ENCODE measurements around the gene TUBA4B.
"Not testable (repeated sequence)": the region's sequence is repeated elsewhere in the genome, so short reads cannot be mapped to it uniquely, and the experiment has no call there.

TUBA4B gene

DNA sequence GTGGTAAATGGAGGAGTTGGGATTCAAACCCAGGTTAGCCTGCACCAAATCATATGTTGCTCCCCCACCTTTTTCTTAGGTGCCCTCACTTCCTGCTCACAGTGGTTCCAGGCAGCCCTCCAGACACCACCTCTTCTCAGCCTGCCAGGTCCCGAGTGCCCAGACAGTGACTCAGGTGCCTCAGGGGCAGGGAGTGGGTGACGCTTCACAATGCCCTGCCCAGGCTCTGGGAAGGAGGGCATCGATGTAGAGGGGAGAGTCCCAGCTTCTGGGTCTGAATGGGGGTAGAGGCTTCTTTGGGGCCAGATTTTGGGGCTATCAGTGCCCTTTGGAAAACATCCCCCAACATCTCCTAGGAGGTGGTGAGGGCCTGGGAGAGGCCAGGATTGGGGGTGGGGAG, 20.9 kb downstream of the TUBA4B start:
- no peak for FAIRE-seq

DNA sequence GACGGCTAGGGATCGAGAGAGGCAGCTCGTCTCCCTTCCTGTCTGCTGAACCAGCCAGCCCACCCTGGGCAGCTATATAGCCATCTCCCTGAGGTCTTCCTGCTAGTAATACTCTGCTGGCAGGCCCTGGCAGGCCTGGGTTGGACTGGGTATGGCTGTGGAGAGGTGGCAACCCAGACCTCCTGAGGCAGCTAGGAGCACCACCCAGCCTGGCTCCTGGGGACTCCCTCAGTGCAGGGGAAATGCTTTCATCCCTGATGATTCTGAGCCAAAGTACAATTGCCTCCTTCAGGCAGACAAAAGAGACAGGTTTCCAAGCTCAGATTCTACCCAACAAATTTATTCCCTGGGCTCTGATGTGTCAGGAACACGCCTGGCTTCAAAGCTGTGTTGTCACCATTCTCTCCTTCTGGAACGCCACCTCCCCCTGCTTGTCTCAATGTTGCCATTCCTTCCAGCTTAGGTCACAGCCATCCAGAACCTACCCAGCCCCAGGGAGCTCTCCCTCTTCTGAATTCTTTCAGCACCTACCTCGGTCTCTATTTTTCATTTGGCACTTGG, 21.4 kb downstream of the TUBA4B start:
- peak; percentile 80 for DNase-seq (ENCODE audit: insufficient read length, low spot score)
- peak; percentile 31 for FAIRE-seq

More for the DNA sequence above, 20.9 kb downstream of the TUBA4B start:
- peak; percentile 43 for DNase-seq (ENCODE audit: insufficient read length, low spot score)

DNA sequence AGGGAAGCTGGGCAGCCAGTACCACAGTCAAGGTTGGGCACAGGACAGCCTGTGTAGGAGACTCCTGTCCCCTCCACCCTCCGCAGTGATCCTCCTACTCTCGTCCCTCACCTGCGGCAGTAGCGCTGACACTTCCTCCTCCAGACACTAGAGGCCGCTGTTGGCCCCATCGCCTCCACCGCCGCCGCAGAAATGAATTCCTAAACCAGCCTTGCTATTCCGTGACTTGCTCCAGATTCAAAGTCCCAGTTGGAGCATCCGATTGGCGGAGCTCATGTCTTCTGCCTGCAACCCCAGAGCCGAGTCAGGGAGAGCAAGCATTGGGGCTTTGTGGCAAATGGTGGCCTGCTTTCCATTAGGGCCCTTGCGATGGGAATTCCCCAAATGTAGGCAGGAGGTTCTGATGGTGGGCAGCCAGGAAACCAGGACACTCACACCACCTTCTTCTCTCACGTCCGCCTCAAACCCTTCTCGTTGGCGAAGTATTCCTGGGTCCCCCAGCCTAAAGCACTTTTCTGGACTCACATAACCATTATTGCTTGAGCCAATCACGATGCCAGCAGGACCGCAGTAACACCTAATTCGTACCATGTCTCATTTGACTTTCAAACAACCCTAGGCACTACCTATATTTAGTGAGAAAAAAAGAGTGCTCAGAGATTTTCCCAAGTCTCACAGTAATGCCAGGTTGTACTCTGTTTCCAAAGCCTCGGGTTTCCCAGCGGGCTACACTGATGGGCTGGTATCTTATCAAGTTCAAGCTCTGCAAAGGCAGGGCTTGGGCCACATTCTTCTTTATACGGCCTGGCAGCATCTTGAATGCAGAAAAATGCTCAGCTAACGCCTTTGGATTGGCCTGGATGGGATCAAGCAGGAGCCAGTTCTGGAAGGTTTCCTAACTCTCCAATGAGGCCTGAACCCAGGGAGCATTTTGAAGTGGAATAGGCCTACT, 24.9 kb downstream of the TUBA4B start:
- FAIRE-seq (peak; percentile 80), DNase-seq (ENCODE audit: insufficient read length, low spot score) (peak; percentile 67)

- no peak for DNase-seq (ENCODE audit: insufficient read length, low spot score)
- FAIRE-seq, result no peak
Observed at GRCh38 chr2:219278655-219279150, 25.7 kb downstream of the TUBA4B start.

DNA sequence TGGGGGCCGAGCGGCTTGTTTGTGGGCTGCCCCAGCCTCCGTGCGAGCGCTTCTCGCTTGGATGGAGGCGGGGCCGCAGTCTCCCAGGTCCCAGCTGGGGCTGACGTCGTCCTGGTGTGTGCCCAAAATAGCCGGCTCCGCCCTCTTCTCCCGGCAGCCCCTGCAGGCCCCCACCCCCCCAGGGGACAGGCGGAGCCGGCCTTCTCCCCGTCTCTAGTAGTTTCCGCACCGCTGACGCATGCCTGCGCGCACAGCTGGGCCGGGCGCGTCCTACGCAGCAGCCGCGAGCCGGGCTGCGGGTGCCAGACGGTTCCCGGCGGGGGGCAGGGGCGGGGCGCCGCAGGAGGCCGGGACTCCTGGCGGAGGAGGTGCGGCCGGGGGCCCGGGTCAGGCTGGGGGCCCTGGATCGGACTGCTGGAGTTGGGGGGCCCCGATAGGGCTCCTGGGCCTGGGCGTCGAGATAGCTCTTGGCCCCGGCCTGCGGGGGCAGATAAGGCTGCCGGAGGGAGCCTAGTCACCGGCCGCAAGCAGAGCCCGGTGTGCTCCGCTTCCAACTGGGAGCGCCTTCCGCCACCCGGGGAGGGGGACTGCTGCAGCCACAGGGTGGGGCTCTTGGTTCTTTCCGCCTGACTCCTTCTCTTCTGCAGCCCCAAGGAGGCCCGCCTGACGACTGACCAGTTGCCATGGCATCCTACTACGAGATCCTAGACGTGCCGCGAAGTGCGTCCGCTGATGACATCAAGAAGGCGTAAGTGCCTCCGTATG, 26.3 kb downstream of the TUBA4B start, which contains the start of gene DNAJB2:
Gene DNAJB2 (plus strand): TSS at position 216 of the 765 bp plus-strand sequence. CDS start 468 bp downstream, at position 684.
- peak; percentile 85 for FAIRE-seq

GRCh38 chr2:219279916-219280516, 27.0 kb downstream of the TUBA4B start:
- FAIRE-seq (no peak), DNase-seq (ENCODE audit: insufficient read length, low spot score) (no peak)

More for the DNA sequence above, 26.3 kb downstream of the TUBA4B start, which contains the start of gene DNAJB2:
- DNase-seq (ENCODE audit: insufficient read length, low spot score), result peak; percentile 98

- FAIRE-seq (no peak), DNase-seq (ENCODE audit: insufficient read length, low spot score) (no peak)
Observed at GRCh38 chr2:219280651-219281050, 27.6 kb downstream of the TUBA4B start.

DNA sequence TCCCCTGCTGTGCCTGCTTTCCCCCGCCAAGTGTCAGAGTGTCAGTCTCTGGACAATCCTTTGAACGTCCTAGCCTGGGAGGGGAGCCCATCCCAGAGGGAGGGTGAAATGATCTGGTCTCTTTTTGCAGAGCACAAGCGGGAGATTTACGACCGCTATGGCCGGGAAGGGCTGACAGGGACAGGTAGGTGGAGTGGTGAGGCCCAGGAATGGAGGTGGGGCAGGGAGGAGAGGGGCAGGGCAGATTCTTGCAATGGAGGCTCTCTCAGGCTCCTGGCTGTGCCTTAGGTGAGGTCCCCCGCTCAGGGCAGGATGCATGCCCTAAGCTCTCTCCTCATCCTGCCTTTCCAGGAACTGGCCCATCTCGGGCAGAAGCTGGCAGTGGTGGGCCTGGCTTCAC, 28.5 kb downstream of the TUBA4B start:
- FAIRE-seq (no peak), DNase-seq (ENCODE audit: insufficient read length, low spot score) (no peak)

DNA sequence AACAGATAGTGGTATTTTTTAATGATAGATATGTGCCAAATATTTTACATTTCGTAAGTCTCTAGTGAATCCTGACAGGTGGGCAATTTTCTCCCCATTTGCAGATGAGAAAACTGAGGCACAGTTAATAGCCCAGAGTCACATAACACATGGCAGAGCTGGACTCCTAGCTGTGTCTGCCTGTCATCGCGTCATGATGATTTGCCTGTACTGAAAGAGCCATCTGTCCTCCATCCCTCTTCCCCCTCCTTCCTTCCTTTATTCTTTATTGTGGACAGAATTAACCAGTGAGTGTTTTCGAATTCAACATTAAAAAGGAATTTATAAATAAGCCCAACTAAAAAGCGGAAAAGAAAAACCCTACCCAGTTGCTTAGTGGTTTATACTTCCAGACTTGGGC, 29.3 kb downstream of the TUBA4B start:
- no peak for FAIRE-seq
- DNase-seq (ENCODE audit: insufficient read length, low spot score), result no peak

- no peak for DNase-seq (ENCODE audit: insufficient read length, low spot score)
- FAIRE-seq, result no peak
Observed at GRCh38 chr2:219282943-219283581, 30.0 kb downstream of the TUBA4B start.

- no peak for FAIRE-seq
- no peak for DNase-seq (ENCODE audit: insufficient read length, low spot score)
Observed at GRCh38 chr2:219284501-219285372, 31.7 kb downstream of the TUBA4B start.

DNA sequence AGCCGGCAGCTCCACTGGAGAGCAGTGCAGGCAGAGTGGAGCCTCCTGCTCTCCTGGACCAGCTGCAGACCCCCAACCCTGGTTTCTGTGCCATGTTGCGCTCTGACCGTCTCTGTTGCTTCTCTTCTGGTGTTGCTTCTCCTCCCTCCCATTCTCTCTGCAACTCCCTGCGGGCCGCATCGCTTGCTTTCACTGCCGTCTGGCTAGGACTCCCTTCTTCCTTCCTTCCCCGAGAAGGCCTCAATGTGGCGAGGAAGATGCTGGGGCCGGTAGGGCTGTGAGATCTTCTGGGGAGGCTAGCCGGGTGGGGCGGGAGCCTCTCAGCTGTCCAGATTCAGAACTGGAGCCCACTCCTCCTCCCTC, 32.3 kb downstream of the TUBA4B start:
- DNase-seq (ENCODE audit: insufficient read length, low spot score) (no peak), FAIRE-seq (no peak)

DNA sequence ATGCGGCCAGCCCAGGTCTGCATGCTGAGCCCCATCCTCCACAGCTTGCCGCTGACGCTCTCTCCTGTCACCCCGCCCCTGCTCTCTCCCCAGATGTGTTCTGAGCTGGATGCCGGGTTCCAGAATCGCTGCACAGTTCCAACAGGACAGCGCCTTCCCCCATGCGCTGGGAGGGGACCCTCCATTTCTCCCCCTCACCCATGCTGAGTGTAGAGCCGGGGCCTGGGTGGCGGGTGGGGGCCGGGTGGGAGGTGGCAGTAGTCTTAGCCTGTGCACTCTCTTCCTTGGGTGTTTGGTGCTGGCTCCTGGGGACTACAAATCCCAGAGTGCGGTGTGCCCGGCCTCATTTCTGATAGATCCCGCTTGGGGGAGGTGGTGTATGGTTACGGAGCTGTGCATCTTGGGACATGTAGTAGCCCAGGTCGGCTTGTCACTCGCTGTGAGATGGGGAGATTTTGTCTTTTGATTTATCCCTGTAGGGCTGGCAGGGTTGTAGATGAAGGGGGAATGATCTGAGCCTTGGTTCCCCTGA, 32.9 kb downstream of the TUBA4B start:
- FAIRE-seq (no peak), DNase-seq (ENCODE audit: insufficient read length, low spot score) (no peak)

- FAIRE-seq, result peak; percentile 78
Observed at GRCh38 chr2:219286436-219287115, 33.5 kb downstream of the TUBA4B start.

DNA sequence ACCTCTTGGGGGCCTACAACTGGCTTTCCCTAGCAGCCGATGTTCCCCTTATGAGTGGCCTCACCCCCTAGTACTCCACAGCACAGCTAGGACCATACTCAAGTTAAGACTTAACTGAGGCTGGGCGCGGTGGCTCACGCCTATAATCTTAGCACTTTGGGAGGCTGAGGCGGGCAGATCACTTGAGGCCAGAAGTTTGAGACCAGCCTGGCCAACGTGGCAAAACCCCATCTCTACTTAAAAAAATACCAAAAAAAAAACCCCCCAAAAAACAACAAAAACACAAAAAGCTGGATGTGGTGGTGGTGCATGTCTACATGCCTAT, 34.0 kb downstream of the TUBA4B start:
- FAIRE-seq; DNase-seq (ENCODE audit: insufficient read length, low spot score): not testable (repeated sequence)

More at GRCh38 chr2:219286436-219287115, 33.5 kb downstream of the TUBA4B start:
- peak; percentile 32 for DNase-seq (ENCODE audit: insufficient read length, low spot score)

- FAIRE-seq (no peak), DNase-seq (ENCODE audit: insufficient read length, low spot score) (no peak)
Observed at GRCh38 chr2:219287580-219288265, 34.7 kb downstream of the TUBA4B start.

DNA sequence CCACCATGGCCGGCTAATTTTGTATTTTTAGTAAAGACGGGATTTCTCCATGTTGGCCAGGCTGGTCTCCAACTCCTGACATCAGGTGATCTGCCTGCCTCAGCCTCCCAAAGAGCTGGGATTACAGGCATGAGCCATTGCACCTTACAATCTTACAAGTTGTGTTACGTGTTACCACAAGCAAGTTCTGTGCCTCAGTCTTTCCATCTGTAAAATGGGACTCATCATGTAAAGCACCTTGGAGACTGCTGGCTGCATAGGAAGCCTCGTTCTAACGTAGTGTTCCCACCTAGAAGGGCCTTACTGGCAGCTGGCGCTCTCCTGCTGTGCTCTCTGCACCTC, 36.1 kb downstream of the TUBA4B start:
- no peak for DNase-seq (ENCODE audit: insufficient read length, low spot score)
- FAIRE-seq, result no peak
